ENCODE measurements around the gene SIGLEC10.

The SIGLEC10 gene

DNA sequence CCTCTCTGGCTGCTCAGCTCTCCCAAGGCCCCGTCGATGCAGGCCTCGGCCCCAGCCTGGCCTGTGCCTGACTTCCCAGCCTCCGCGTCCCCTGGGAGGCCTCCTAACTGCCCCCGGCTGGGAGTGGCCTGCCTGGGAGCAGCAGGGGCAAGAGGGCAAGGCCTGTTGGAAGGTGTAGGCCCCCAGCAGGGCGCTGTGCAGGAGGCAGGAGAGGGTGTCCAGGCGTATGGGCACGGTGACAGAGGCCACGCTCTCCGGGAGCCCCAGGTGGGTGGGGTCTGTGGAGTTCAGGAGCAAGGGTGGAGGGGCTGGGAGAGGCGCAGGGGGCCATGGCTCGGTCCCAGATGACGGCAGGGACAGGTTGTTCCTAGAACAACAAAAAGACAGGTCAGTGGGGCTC is 28.3 kb downstream of the SIGLEC10 start:
- no peak for DNase-seq

GRCh38 chr19:51387924-51388389 is 29.5 kb downstream of the SIGLEC10 start, which contains the start of gene LIM2:
TSS of gene LIM2 (minus strand) at chr19:51387974. CDS start at chr19:51387443, 531 bp downstream.
- no peak for DNase-seq

- DNase-seq = no peak
These were observed 30.4 kb downstream of the SIGLEC10 start for GRCh38 chr19:51386882-51387520.

- DNase-seq = no peak
These were observed 35.4 kb downstream of the SIGLEC10 start for GRCh38 chr19:51382004-51382403.

DNA sequence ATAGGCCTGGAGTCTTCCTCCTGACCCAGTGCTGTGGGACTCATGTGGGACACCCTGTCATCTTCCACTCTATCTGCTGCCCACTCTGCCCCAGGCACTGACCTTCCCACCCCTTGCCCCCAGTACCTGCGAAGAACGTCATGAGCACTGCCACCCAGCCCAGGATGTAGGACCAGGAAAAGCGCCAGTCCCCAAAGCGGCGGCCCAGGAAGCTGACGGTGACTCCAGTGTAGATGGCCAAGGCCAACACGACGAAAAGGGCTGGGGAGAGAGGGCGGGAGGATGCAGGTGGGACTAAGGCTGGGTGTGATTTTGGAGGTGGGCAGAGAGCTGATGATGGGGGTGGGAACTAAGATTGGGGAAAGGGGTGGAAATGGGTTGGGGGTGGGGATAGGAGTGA is 37.1 kb downstream of the SIGLEC10 start:
- no peak for DNase-seq

DNA sequence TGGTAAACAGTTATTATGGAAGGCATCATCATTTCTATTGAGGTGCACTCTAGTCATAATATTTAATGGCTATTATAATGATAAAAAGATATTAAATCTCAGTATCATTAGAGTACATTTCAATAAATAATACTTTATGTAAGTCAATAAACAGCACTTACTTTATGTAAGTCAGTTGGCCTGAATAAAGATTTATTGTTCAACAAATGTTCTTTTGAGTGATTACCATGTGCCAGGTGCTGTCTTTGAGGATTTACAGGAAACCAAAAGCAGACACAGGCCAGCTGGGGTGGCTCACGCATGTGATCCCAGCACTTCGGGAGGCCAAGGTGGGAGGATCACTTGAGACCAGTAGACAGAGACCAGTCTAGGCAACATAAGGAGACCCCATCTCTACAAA is 40.0 kb downstream of the SIGLEC10 start:
- no peak for DNase-seq

- no peak for DNase-seq
These were observed 41.8 kb downstream of the SIGLEC10 start for GRCh38 chr19:51375504-51376221.

GRCh38 chr19:51372649-51373504 is 44.6 kb downstream of the SIGLEC10 start, which contains the start of gene NKG7:
TSS of gene NKG7 (minus strand) at chr19:51372654. CDS start at chr19:51372535, 119 bp downstream.
- DNase-seq = no peak

DNA sequence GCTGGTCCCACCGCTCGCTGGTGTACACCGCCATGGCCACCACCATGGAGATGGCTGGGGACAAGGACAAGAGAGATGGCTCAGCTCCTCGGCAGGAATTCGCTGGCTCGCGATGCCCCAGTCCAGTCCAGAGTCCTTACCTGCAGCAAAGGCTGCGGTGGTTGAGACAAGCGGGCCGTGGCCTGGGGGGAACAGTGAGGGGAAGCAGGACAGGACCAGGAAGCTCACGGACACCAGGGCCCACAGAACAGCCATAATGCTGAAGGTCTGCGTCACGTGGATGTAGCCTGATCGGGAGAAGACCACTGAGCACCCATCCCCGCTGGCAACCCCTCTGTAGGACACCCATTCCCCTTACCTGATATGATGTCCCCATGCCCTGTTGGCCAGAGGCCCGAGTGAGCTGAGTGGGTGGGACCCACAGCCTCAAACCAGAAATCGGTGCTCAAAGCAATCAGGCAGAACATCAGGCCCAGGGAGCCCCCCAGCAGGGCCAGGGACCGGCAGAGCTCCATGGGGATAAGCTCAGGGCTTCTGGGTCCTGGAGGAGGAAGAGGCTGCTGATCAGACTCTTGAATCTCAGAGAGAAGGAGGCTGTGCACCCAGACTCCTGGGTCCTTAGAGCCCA is 45.3 kb downstream of the SIGLEC10 start:
- DNase-seq = no peak

GRCh38 chr19:51371186-51371690 is 46.2 kb downstream of the SIGLEC10 start:
- DNase-seq = no peak

- DNase-seq = no peak
These were observed 47.2 kb downstream of the SIGLEC10 start for GRCh38 chr19:51370230-51370629.

- DNase-seq = no peak
These were observed 48.8 kb downstream of the SIGLEC10 start, which contains the start of gene CLDND2 for GRCh38 chr19:51368366-51369282. TSS of gene CLDND2 (minus strand) at chr19:51369003. CDS start at chr19:51368577, 426 bp downstream.

- DNase-seq = peak; percentile 92
These were observed 49.7 kb downstream of the SIGLEC10 start for GRCh38 chr19:51367565-51368365.

DNA sequence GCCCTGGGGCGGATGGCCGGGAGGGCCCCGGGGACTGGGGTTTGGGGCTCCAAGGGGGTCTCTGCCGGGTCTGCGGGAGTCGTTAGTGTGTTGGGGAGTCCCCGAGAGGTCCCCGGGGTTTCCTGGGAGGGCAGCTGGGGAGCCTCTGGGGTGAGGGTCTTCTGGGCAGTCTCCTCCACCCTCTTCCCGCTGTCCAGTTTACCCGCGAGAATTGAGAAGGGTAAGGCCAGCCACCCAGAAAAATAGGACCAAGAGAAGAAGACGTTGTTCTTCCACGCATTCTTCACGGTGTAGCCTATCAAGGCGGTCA is 50.2 kb downstream of the SIGLEC10 start:
- no peak for DNase-seq

GRCh38 chr19:51366389-51367254 is 50.8 kb downstream of the SIGLEC10 start:
- peak; percentile 94 for DNase-seq

DNA sequence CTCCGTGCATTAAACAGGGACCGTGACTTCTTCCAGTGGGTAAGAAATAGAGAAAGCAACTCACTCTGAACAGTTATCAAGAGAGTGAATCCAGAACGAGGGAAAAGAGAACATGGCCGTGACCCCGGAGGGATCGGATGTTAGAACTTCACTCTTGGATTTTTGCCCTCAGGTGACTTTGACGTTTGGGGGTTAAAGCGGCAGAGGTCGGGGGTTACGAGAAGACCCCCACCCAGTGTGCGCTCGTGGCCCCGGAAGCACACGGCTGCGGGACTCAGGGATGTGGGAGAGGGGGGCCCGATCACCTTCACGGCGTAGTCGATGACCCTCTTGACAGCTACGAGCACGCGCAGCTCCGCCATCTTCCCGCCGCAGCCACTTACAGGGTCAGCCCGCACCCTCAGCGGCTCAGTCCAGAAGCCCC is 51.5 kb downstream of the SIGLEC10 start, which contains the start of gene ETFB:
Gene ETFB (minus strand): TSS at position 424 of the 424 bp plus-strand sequence. CDS start 62 bp downstream, at position 362.
- DNase-seq = no peak

DNA sequence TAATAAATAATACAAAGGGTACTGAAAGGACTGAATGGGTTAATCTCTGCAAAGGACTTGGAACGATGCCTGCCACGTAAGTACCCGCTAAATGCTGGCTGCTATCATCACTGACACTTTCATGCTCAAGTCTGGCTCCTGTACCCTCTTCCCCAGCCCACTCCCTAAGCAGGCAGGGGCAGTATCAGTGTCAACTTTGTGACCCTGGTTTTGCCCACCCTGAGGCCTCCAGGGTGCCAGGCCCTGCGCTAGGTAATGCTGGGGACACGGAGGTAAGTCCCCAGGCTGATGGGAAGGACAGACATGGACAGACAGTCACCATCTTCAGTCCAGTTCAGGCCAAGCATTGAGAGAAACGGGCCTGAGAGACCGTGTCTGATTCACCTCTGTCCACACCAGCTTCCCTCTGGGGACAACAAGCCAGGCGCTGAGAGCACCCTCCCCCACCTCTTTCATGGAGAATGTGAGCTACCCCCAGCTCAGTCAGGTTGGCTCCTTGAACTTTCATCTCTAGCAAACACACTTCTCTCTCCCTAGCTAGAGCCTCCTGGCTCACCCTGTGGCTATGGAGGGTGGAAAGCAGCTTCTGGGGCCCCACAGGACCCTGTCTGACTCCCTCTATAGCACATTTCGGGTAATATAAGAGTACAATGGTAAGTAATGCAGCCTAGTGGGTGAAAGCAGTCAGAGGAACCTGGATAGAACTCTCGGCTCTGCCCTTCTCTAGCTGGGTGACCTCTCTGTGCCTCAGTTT is 52.1 kb downstream of the SIGLEC10 start:
- peak; percentile 24 for DNase-seq
